Left renal pelvis (tissue), 4 donors: ENCODE results near the gene HOXB1. TPM values are rescaled to one million over a fixed set of nuclear protein-coding genes. Genes with fewer than 3 reads are reported as not detected.

Experiments
- polyA plus RNA-seq, 4 donors: library from polyadenylated mRNA; unstranded; fragments of 120-200 nt; gene quantifications; one replicate each; pipeline ENCODE4 v1.2.1, GENCODE V29; 2013; ENCODE audit not compliant: insufficient read length in 4 of 4

Gene HOXB1
- polyA plus RNA-seq, 4 donors: 0.21 to 0.75 (median 0.37) TPM; not detected in 1

Other genes with a start within 250 kb of the HOXB1 start
- gene SKAP1, start 100.8 kb downstream of the HOXB1 start, polyA plus RNA-seq: 10 to 100 TPM in 3 of 4 donors, 1 to 10 TPM in 1; 1.6 to 12.7 (median 11.3) TPM
- 10 to 100 TPM; 19.5 to 61.6 (median 46.1) TPM for gene HOXB2, start 14.1 kb upstream of the HOXB1 start, polyA plus RNA-seq
- gene HOXB4, start 47.3 kb upstream of the HOXB1 start, polyA plus RNA-seq: 10 to 100 TPM in 2 of 4 donors, 1 to 10 TPM in 2; 3.5 to 20.3 (median 11.4) TPM
- 100 to 1,000 TPM in 3 of 4 donors, 10 to 100 TPM in 1; 70.2 to 217 (median 153) TPM for gene HOXB3, start 59.2 kb upstream of the HOXB1 start, polyA plus RNA-seq
- 10 to 100 TPM; 13.7 to 51.2 (median 30.4) TPM for gene HOXB5, start 62.8 kb upstream of the HOXB1 start, polyA plus RNA-seq
- 100 to 1,000 TPM in 1 of 4 donors, 10 to 100 TPM in 3; 25.6 to 153 (median 86.0) TPM for gene HOXB6, start 74.0 kb upstream of the HOXB1 start, polyA plus RNA-seq
- 10 to 100 TPM in 3 of 4 donors, 1 to 10 TPM in 1; 6.0 to 53.3 (median 39.3) TPM for gene HOXB7, start 80.0 kb upstream of the HOXB1 start, polyA plus RNA-seq
- 10 to 100 TPM in 3 of 4 donors, 1 to 10 TPM in 1; 5.1 to 61.5 (median 46.5) TPM for gene HOXB8, start 84.3 kb upstream of the HOXB1 start, polyA plus RNA-seq
- 10 to 100 TPM; 13.0 to 71.8 (median 60.8) TPM for gene HOXB9, start 95.3 kb upstream of the HOXB1 start, polyA plus RNA-seq
- gene PRAC1, start 191.5 kb upstream of the HOXB1 start, polyA plus RNA-seq: not detected
- gene PRAC2, start 192.2 kb upstream of the HOXB1 start, polyA plus RNA-seq: not detected
- gene HOXB13, start 197.7 kb upstream of the HOXB1 start, polyA plus RNA-seq: not detected